Kidney (tissue), 14 donors: ENCODE data around the gene RILPL2. TPM values are rescaled to one million over a fixed set of nuclear protein-coding genes. Genes with fewer than 3 reads are reported as not detected.

ENCODE experiments used
- DNase-seq, 5 donors: peaks; one replicate each; pipeline ENCODE4 v3.0.0-alpha.2; 2013 to 2020
- FAIRE-seq: peaks from 2 replicates; lab custom pipeline; 2012; peaks lifted over from hg19 to GRCh38; lab: Jason Lieb, UNC
- H3K27ac ChIP-seq, 2 donors: one replicate each; pipeline ENCODE4 v1.7.0; 2013; ENCODE audit warnings: low read depth in 2 of 2, low read length in 2 of 2, inconsistent platforms in 1 of 2
- H3K27me3 ChIP-seq: one replicate; pipeline ENCODE4 v1.7.1; 2013; ENCODE audit warnings: low read length, inconsistent platforms; ENCODE audit not compliant: control insufficient read depth, insufficient read depth
- H3K36me3 ChIP-seq, 3 donors: one replicate each; pipeline versions ENCODE4 v1.7.0 to v1.7.1; 2013; ENCODE audit warnings: low read length in 3 of 3, control low read depth in 1 of 3, inconsistent platforms in 1 of 3; ENCODE audit not compliant: insufficient read depth in 3 of 3, control insufficient read depth in 2 of 3
- H3K4me1 ChIP-seq, 3 donors: one replicate each; pipeline versions ENCODE4 v1.7.0 to v1.7.1; 2013; ENCODE audit warnings: low read length in 3 of 3, inconsistent platforms in 1 of 3, low read depth in 1 of 3; ENCODE audit not compliant: control insufficient read depth in 2 of 3, insufficient read depth in 2 of 3
- H3K4me3 ChIP-seq, 3 donors: one replicate each; pipeline versions ENCODE4 v1.7.0 to v1.8.1; 2013; ENCODE audit warnings: low read length in 3 of 3, control low read depth in 1 of 3, inconsistent platforms in 1 of 3
- H3K9ac ChIP-seq, 3 donors: one replicate each; pipeline versions ENCODE4 v1.7.0 to v1.7.1; 2013; ENCODE audit warnings: low read length in 3 of 3, control low read depth in 1 of 3, inconsistent platforms in 1 of 3
- H3K9me3 ChIP-seq, 3 donors: one replicate each; pipeline versions ENCODE4 v1.7.0 to v1.7.1; 2013; ENCODE audit warnings: low read length in 3 of 3, control low read depth in 1 of 3, inconsistent platforms in 1 of 3; ENCODE audit not compliant: control insufficient read depth in 2 of 3, insufficient read depth in 1 of 3
- CTCF ChIP-seq: IDR thresholded peaks from 3 replicates; pipeline ENCODE4 v1.5.1; 2012; ENCODE audit warnings: mild to moderate bottlenecking, moderate library complexity, borderline replicate concordance; ENCODE audit not compliant: insufficient read depth; ENCODE audit errors: extremely low read depth
- intact Hi-C: fragments of 100-400 bp; cut with DNase I; formaldehyde crosslinking; loops from one replicate; pipeline ENCODE4 v1.11.1; 2022
- polyA plus RNA-seq: library from polyadenylated mRNA; stranded (reverse); fragments of 350-450 nt; fragmentation: Illumina TruSeq; extraction: RNeasy Lipid Tissue Mini Kit (QIAGEN cat#74804); gene quantifications from one replicate; pipeline ENCODE4 v1.2.3, GENCODE V29; 2014; ENCODE audit warnings: low read depth, low replicate concordance; ENCODE audit not compliant: insufficient read depth
- total RNA-seq: library from RNA; stranded (reverse); fragmentation: NEBNext Ultra II Directional; extraction: Animal tissue kit (Norgen Biotek cat#: 25700); gene quantifications from one replicate; pipeline ENCODE4 v1.2.1, GENCODE V29; 2021
- donor health status: control.
- donor health status: control.
- donor health status: control.
- donor health status: control.
- donor health status: control.
- donor health status: DM: yes; HTN: yes; CAD: no.
- donor health status: Normal renal cell carcinoma (clear cell type).

The RILPL2 gene
- total and polyA plus RNA-seq, 2 donors from 2014 or later = 8.0 to 11.1 TPM

DNA sequence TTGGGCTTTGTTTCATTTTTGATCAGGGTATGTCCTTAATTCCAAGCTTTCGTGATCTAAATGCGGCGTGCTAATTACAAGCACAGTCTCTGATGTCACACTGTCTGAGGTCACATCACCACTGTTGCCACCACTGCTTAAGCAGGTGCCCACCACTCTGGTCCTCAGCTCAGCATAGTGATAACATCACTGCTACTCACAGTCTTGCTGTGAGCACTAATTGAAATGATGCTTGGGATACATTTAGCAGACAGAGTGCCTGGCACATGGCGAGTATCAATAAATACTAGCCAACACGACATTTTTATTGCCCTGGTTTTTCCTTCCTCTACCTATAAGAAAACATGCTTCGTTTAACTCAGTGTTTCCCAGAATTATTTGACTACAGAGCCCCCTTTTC lies 7.9 kb downstream of the RILPL2 start:
- DNase-seq = no peak
- FAIRE-seq = no peak
- H3K27me3 ChIP-seq = no peaks in the 10 kb centered on the region
- intact Hi-C loops = no loop called here
- H3K4me3 ChIP-seq = no peak overlapping the region
- no peak overlapping the region for H3K27ac ChIP-seq
- no peak overlapping the region for H3K9ac ChIP-seq
- no peak for TF ChIP-seq CTCF
- peaks cover 0 to 3% (median 0%) of the 10 kb centered on the region in 3 donors for H3K4me1 ChIP-seq
- H3K9me3 ChIP-seq = no peaks in the 10 kb centered on the region
- peaks cover 0 to 12% (median 6%) of the 10 kb centered on the region in 3 donors for H3K36me3 ChIP-seq

DNA sequence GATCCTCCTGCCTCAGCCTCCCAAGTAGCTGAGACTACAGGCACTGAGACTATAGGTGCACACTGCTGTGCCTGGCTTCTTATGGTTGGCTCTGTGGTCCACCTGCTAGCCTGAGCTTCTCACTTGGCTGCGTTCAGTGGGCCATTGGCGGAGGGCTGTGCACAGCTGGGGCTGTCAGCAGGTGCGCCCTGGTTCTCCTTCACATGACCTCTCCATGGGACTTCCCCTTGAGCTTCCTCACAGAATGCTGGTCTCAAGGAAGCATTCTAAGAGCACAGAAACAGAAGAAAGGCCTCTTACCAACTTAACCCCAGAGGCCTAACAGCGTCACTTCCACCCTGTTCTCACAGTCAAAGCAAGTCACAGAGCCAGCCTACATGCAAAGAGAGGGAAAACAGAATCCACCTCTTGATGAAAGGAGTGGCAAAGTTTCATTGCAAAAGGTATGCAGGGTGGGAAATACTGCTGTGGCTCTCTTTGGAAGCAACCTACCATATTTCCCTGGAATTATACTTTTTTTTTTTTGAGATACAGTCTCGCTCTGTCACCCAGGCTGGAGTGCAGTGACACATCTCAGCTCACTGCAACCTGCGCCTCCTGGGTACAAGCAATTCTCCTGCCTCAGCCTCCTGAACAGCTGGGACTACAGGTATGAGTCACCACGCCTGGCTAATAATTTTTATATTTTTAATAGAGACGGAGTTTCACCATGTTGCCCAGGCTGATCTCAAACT lies 9.3 kb downstream of the RILPL2 start:
- peaks cover 0 to 12% (median 11%) of the 10 kb centered on the region in 3 donors for H3K36me3 ChIP-seq
- intact Hi-C loops = no loop called here
- no peak for FAIRE-seq
- H3K27ac ChIP-seq = no peak overlapping the region
- TF ChIP-seq CTCF = no peak
- H3K9me3 ChIP-seq = no peaks in the 10 kb centered on the region
- no peaks in the 10 kb centered on the region for H3K4me1 ChIP-seq
- H3K9ac ChIP-seq = no peak overlapping the region
- no peak for DNase-seq
- no peak overlapping the region for H3K4me3 ChIP-seq
- no peaks in the 10 kb centered on the region for H3K27me3 ChIP-seq

DNA sequence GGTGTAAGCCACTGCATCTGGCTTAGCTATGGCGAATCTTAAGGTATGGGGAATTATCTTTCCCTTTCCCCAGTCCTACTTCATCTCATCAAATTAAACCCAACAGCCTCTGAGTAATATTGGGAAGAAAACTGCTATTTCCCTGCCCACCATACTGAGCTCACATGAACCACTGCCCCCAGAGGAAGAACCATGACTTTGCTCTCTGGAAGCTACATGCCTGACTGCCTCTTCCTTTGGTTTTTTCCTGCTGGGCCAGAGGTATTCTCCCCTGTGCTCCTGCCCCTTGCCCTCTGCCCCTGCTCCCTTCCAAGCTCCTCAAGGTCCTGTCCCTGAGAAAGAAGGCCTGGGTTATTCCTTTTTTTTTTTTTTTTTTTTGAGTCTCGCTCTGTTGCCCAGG lies 15.2 kb downstream of the RILPL2 start:
- Histone ChIP-seq H3K4me3 (no peak overlapping the region), H3K9me3 (no peaks in the 10 kb centered on the region), H3K27ac (no peak overlapping the region), H3K27me3 (no peaks in the 10 kb centered on the region), H3K36me3 (peaks cover 0 to 7% (median 0%) of the 10 kb centered on the region in 3 donors), H3K4me1 (no peaks in the 10 kb centered on the region), H3K9ac (no peak overlapping the region)
- TF ChIP-seq CTCF = no peak
- intact Hi-C loops = no loop called here
- DNase-seq (no peak), FAIRE-seq (no peak)
